Pancreas (tissue), 10 donors: ENCODE measurements around the gene ENTPD1. TPM values are rescaled to one million over a fixed set of nuclear protein-coding genes. Genes with fewer than 3 reads are reported as not detected.

Experiments used
- ATAC-seq, 4 donors: fragments of 200-7000 bp; cut with Tn5 transposase; one replicate each; pipeline versions ENCODE4 v1.8.0 to v1.9.1; 2020; ENCODE audit warnings: mild to moderate bottlenecking in 4 of 4, moderate library complexity in 4 of 4
- DNase-seq, 6 donors: peaks; one replicate each; pipeline ENCODE4 v3.0.0-alpha.2; 2020
- FAIRE-seq: peaks from 2 replicates; lab custom pipeline; 2012; peaks lifted over from hg19 to GRCh38; lab: Jason Lieb, UNC
- H3K27ac ChIP-seq, 4 donors: fragments of 200-600 bp; sonication (generic); 1 replicate in 3 of 4; 2 replicates in 1 of 4; pipeline versions ENCODE4 v1.5.0 to v1.8.0; 2020
- H3K27me3 ChIP-seq, 4 donors: fragments of 200-600 bp; one replicate each; pipeline ENCODE4 v1.8.0; 2021
- H3K36me3 ChIP-seq, 3 donors: fragments of 200-600 bp; sonication (generic) in 1 of 3; one replicate each; pipeline versions ENCODE4 v1.5.0 to v1.8.0; 2020 to 2021
- H3K4me1 ChIP-seq, 3 donors: fragments of 200-600 bp; one replicate each; pipeline ENCODE4 v1.8.0; 2021
- H3K4me3 ChIP-seq, 4 donors: fragments of 200-600 bp; sonication (generic) in 2 of 4; one replicate each; pipeline versions ENCODE4 v1.5.0 to v1.8.0; 2020 to 2021
- H3K9me3 ChIP-seq, 4 donors: fragments of 200-600 bp; one replicate each; pipeline ENCODE4 v1.8.0; 2021
- CTCF ChIP-seq, 4 donors: fragments of 200-600 bp; sonication (generic) in 3 of 4; IDR thresholded peaks; one replicate each; pipeline versions ENCODE4 v1.5.0 to v1.8.0; 2021; ENCODE audit warnings: antibody characterized with exemption in 4 of 4
- WGBS, 2 donors: extraction: QIAGEN DNeasy Blood & Tissue Kit; methylation state at CpG; one replicate each; pipeline ENCODE4 v1.1.7; 2013; 5-methylcytosine and 5-hydroxymethylcytosine counted together
- intact Hi-C, 3 donors: fragments of 100-400 bp; cut with DNase I; formaldehyde crosslinking; loops; one replicate each; pipeline versions ENCODE4 v1.11.1 to v1.14.2; 2022
- polyA plus RNA-seq, 2 donors: library from polyadenylated mRNA; stranded (reverse); fragments of 200-250 nt; gene quantifications; one replicate each; pipeline ENCODE4 v1.2.3, GENCODE V29; 2013
- total RNA-seq, 6 donors: library from RNA; stranded (reverse); fragmentation: NEBNext Ultra II Directional in 4 of 6; extraction: Animal tissue kit (Norgen Biotek cat#: 25700) in 4 of 6; gene quantifications; one replicate each; pipeline versions ENCODE4 v1.2.1 to v1.2.4, GENCODE V29; 2021 to 2023
- donor health status: healthy with polysubstance abuse.
- donor health status: DM: no; HTN: no; CAD: no; lungs with moderate emphysema.
- donor health status: DM: no; HTN: no; CAD: no.
- donor health status: control.
- donor health status: control.
- donor health status: Bipolar disorder and iron deficiency.
- donor health status: DM: yes; HTN: yes; CAD: no.
- donor health status: DM: no; HTN: no; CAD: no.
- donor health status: DM: no; HTN: no; CAD: no.
- donor health status: DM: yes; HTN: yes; CAD: no.

ENTPD1 gene
- total and polyA plus RNA-seq, 8 donors, result 0.67 to 10.9 (median 1.8) TPM

- FAIRE-seq (no peak), DNase-seq (no peak), ATAC-seq (no peak)
- Histone ChIP-seq H3K9me3 (no peaks in the 10 kb centered on the region), H3K4me1 (no peaks in the 10 kb centered on the region), H3K27me3 (no peaks in the 10 kb centered on the region), H3K4me3 (no peak overlapping the region), H3K27ac (no peak overlapping the region), H3K36me3 (no peaks in the 10 kb centered on the region)
- intact Hi-C loops, result no loop called here
- WGBS, 2 donors, result 71 to 78% methylated on average over 3 of the region's 3 CpGs
- TF ChIP-seq CTCF (IDR thresholded peaks at IDR 0.05), result no peak
Measured at GRCh38 chr10:95789902-95790301, 33.9 kb downstream of the ENTPD1 start.

- WGBS, 2 donors, result 45 to 64% methylated on average over 3 of the region's 3 CpGs
- intact Hi-C loops, result no loop called here
- FAIRE-seq, result no peak
Measured at GRCh38 chr10:95790982-95791381, 35.0 kb downstream of the ENTPD1 start.

GRCh38 chr10:95791425-95791979 lies 35.5 kb downstream of the ENTPD1 start:
- H3K4me3 ChIP-seq, result no peak overlapping the region
- WGBS, 2 donors, result 60 to 67% methylated on average over 2 of the region's 2 CpGs
- DNase-seq (no peak), ATAC-seq (no peak), FAIRE-seq (no peak)
- H3K4me1 ChIP-seq, result no peaks in the 10 kb centered on the region
- TF ChIP-seq CTCF (IDR thresholded peaks at IDR 0.05), result no peak
- intact Hi-C loops, result no loop called here
- no peaks in the 10 kb centered on the region for H3K27me3 ChIP-seq
- no peak overlapping the region for H3K27ac ChIP-seq
- no peaks in the 10 kb centered on the region for H3K36me3 ChIP-seq
- H3K9me3 ChIP-seq, result no peaks in the 10 kb centered on the region

More at GRCh38 chr10:95790982-95791381, 35.0 kb downstream of the ENTPD1 start:
- no peak for TF ChIP-seq CTCF (IDR thresholded peaks at IDR 0.05)
- Histone ChIP-seq H3K36me3 (no peaks in the 10 kb centered on the region), H3K4me1 (no peaks in the 10 kb centered on the region), H3K4me3 (no peak overlapping the region), H3K27me3 (no peaks in the 10 kb centered on the region), H3K9me3 (no peaks in the 10 kb centered on the region), H3K27ac (no peak overlapping the region)
- DNase-seq (no peak), ATAC-seq (no peak)

- Histone ChIP-seq H3K36me3 (no peaks in the 10 kb centered on the region), H3K27me3 (no peaks in the 10 kb centered on the region), H3K4me1 (no peaks in the 10 kb centered on the region), H3K4me3 (no peak overlapping the region), H3K9me3 (no peaks in the 10 kb centered on the region), H3K27ac (peak overlapping the region in 1 of 4 donors; percentile 47)
- ATAC-seq, result no peak
- intact Hi-C loops, result no loop called here
- no peak for TF ChIP-seq CTCF (IDR thresholded peaks at IDR 0.05)
- WGBS, 2 donors, result 65 to 73% methylated on average over 2 of the region's 2 CpGs
- FAIRE-seq, result no peak
- DNase-seq, result no peak
Measured at GRCh38 chr10:95792211-95792780, 36.3 kb downstream of the ENTPD1 start.

GRCh38 chr10:95792874-95793285 lies 36.9 kb downstream of the ENTPD1 start:
- DNase-seq (no peak), FAIRE-seq (no peak), ATAC-seq (peak in 2 of 4 donors; percentile 74 to 78)
- no peak for TF ChIP-seq CTCF (IDR thresholded peaks at IDR 0.05)
- Histone ChIP-seq H3K4me3 (no peak overlapping the region), H3K4me1 (no peaks in the 10 kb centered on the region), H3K27ac (peak overlapping the region in 1 of 4 donors; percentile 47), H3K36me3 (no peaks in the 10 kb centered on the region), H3K9me3 (no peaks in the 10 kb centered on the region), H3K27me3 (no peaks in the 10 kb centered on the region)
- intact Hi-C loops, result no loop called here
- WGBS, 2 donors, result 73 to 74% methylated on average over 4 of the region's 4 CpGs
